D341Med (cell line): Measurements from ENCODE around the gene PLEKHG5.

Experiments used
- DNase-seq: peaks from one replicate; pipeline ENCODE4 v3.0.0; 2012; ENCODE audit warnings: low spot score

The PLEKHG5 gene

GRCh38 chr1:6510493-6510892, 19.0 kb upstream of the PLEKHG5 start:
- DNase-seq: no peak

- DNase-seq: peak; percentile 22
Observed at GRCh38 chr1:6509919-6510291, 18.4 kb upstream of the PLEKHG5 start.

GRCh38 chr1:6509220-6509918, 17.9 kb upstream of the PLEKHG5 start:
- DNase-seq: no peak

GRCh38 chr1:6508816-6509189, 17.3 kb upstream of the PLEKHG5 start:
- DNase-seq: no peak

GRCh38 chr1:6508154-6508815, 16.8 kb upstream of the PLEKHG5 start:
- no peak for DNase-seq

GRCh38 chr1:6507461-6507911, 16.0 kb upstream of the PLEKHG5 start:
- no peak for DNase-seq

GRCh38 chr1:6507037-6507428, 15.6 kb upstream of the PLEKHG5 start:
- no peak for DNase-seq

GRCh38 chr1:6506210-6507036, 15.0 kb upstream of the PLEKHG5 start:
- no peak for DNase-seq

GRCh38 chr1:6505367-6506209, 14.1 kb upstream of the PLEKHG5 start:
- DNase-seq: no peak

GRCh38 chr1:6504887-6505286, 13.4 kb upstream of the PLEKHG5 start:
- no peak for DNase-seq

- peak; percentile 27 for DNase-seq
Observed at GRCh38 chr1:6503884-6504602, 12.6 kb upstream of the PLEKHG5 start.

GRCh38 chr1:6502000-6502891, 10.8 kb upstream of the PLEKHG5 start:
- no peak for DNase-seq

GRCh38 chr1:6501279-6501813, 9.9 kb upstream of the PLEKHG5 start:
- no peak for DNase-seq

GRCh38 chr1:6500544-6501278, 9.2 kb upstream of the PLEKHG5 start:
- DNase-seq: no peak

- DNase-seq: no peak
Observed at GRCh38 chr1:6499296-6499695, 7.8 kb upstream of the PLEKHG5 start.

GRCh38 chr1:6498576-6499111, 7.2 kb upstream of the PLEKHG5 start:
- DNase-seq: no peak

- DNase-seq: no peak
Observed at GRCh38 chr1:6497867-6498575, 6.6 kb upstream of the PLEKHG5 start.

GRCh38 chr1:6497215-6497866, 5.9 kb upstream of the PLEKHG5 start:
- DNase-seq: peak; percentile 77
